K562 (cell line): ENCODE measurements around the gene CERS1. TPM values are rescaled to one million over a fixed set of nuclear protein-coding genes. Genes with fewer than 3 reads are reported as not detected.

Experiments used
- AFF4 ChIP-seq: sonication (generic); formaldehyde crosslinking; IDR thresholded peaks from 2 replicates; pipeline ENCODE4 v1.8.0; 2023; ENCODE audit warnings: mild to moderate bottlenecking, missing genetic modification reagents
- ARID3B ChIP-seq: fragments of 250-450 bp; sonication (Bioruptor Pico); IDR thresholded peaks from 2 replicates; pipeline ENCODE4 v1.4.0; 2020; ENCODE audit warnings: borderline replicate concordance
- BRF2 ChIP-seq: IDR thresholded peaks from 3 replicates; pipeline ENCODE4 v1.6.1; 2011; ENCODE audit warnings: borderline replicate concordance, mild to moderate bottlenecking; ENCODE audit not compliant: insufficient read length, insufficient read depth
- CHD1 ChIP-seq: fragments of 200-600 bp; sonication (generic); IDR thresholded peaks from one replicate; pipeline ENCODE4 v1.6.1; 2012; ENCODE audit warnings: mild to moderate bottlenecking, moderate library complexity, low read length, inconsistent platforms
- E2F5 ChIP-seq: sonication (generic); formaldehyde crosslinking; IDR thresholded peaks from 2 replicates; pipeline ENCODE4 v1.8.0; 2022; ENCODE audit warnings: mild to moderate bottlenecking, missing genetic modification reagents
- IRF2 ChIP-seq: sonication (generic); formaldehyde crosslinking; IDR thresholded peaks from 2 replicates; pipeline ENCODE4 v1.8.1; 2022; ENCODE audit warnings: mild to moderate bottlenecking, missing genetic modification reagents
- KAT2B ChIP-seq: IDR thresholded peaks from one replicate; pipeline ENCODE4 v1.6.1; 2012; ENCODE audit warnings: low read depth, mild to moderate bottlenecking, control low read depth, inconsistent platforms, low read length, moderate library complexity
- MTA3 ChIP-seq: fragments of 450-650 bp; formaldehyde crosslinking; IDR thresholded peaks from 2 replicates; pipeline ENCODE4 v1.6.1; 2017; ENCODE audit warnings: mild to moderate bottlenecking, borderline replicate concordance
- NFE2 ChIP-seq: IDR thresholded peaks from 2 replicates; pipeline ENCODE4 v1.6.1; 2014; ENCODE audit warnings: antibody characterized with exemption, low read depth
- NONO ChIP-seq, 2 experiments: fragments of 200-400 bp in 1 of 2; fragments of 450-650 bp in 1 of 2; formaldehyde crosslinking in 1 of 2; IDR thresholded peaks; 2 replicates each; pipeline ENCODE4 v1.6.1; 2017; ENCODE audit warnings: low read depth in 2 of 2, mild to moderate bottlenecking in 2 of 2, moderate library complexity in 2 of 2, low read length in 1 of 2
- SMAD4 ChIP-seq: fragments of 250-450 bp; sonication (Bioruptor Pico); conservative IDR thresholded peaks from 2 replicates; pipeline ENCODE4 v1.8.0; 2021; ENCODE audit warnings: inconsistent platforms, mild to moderate bottlenecking, moderate library complexity
- STAT6 ChIP-seq: sonication (generic); formaldehyde crosslinking; IDR thresholded peaks from 2 replicates; pipeline ENCODE4 v1.8.1; 2023; ENCODE audit warnings: mild to moderate bottlenecking, missing genetic modification reagents
- ZBTB12 ChIP-seq: fragments of 250-450 bp; sonication (Bioruptor Pico); IDR thresholded peaks from 2 replicates; pipeline ENCODE4 v1.4.0; 2020
- ZNF134 ChIP-seq: fragments of 250-450 bp; sonication (Bioruptor Pico); conservative IDR thresholded peaks from 2 replicates; pipeline ENCODE4 v1.4.0; 2020
- polyA plus RNA-seq, 8 experiments: library from polyadenylated mRNA; depleted of rRNA in 4 of 8; stranded (reverse) in 5 of 8; unstranded in 3 of 8; fragments of >200 nt; fragmentation: Nextera tagmentation in 2 of 8; fragmentation: Illumina TruSeq in 1 of 8; extraction: Ambion mirVana in 2 of 8; extraction: Trizol in 1 of 8; gene quantifications; 2 replicates each; pipeline versions ENCODE4 v1.2.1 to v1.2.3, GENCODE V29; 2011 to 2014; ENCODE audit warnings: inconsistent platforms in 1 of 8, missing spikeins in 1 of 8
- total RNA-seq, 7 experiments: library from RNA; depleted of rRNA in 6 of 7; stranded (reverse); fragments of >200 nt in 6 of 7; fragmentation: Illumina TruSeq in 2 of 7; extraction: Trizol in 2 of 7; gene quantifications; 2 replicates each; pipeline versions ENCODE4 v1.2.1 to v1.2.3, GENCODE V29; 2011 to 2021; ENCODE audit warnings: low replicate concordance in 1 of 7

Gene CERS1
- total and polyA plus RNA-seq, 9 of the 15 experiments (the other 6 are each of a cell fraction or from before 2014, with no cell fraction given), result 0.33 to 1.5 (median 0.86) TPM; not detected in 2

- TF ChIP-seq CHD1 (peak; percentile 98), STAT6 (0 out of 2 replicates have a peak, but pooled peaks have one; percentile 18), ZNF134 (CRISPR knock-in tag) (no peak), E2F5 (CRISPR knock-in tag) (no peak), BRF2 (no peak), MTA3 (peak; percentile 68; the same call in 1 of the 2 replicates), IRF2 (CRISPR knock-in tag) (peak; percentile 90), NFE2 (no peak), NONO (IDR thresholded peaks at IDR 0.05; ENCODE audit: low read depth in 2 of 2, low read length in 1 of 2) (peak; percentile 82 to 92), ARID3B (CRISPR knock-in tag) (no peak), AFF4 (peak; percentile 6; the same call in 1 of the 2 replicates), ZBTB12 (CRISPR knock-in tag) (no peak), KAT2B (no peak), SMAD4 (CRISPR knock-in tag) (peak; percentile 89)
Measured at GRCh38 chr19:18831524-18832305, 64.2 kb downstream of the CERS1 start, which contains the start of gene UPF1 (continued).
